A673 (cell line): ENCODE results near the gene USP5. TPM values are rescaled to one million over a fixed set of nuclear protein-coding genes. Genes with fewer than 3 reads are reported as not detected.
A peak's percentile ranks its signal among the peaks of the same experiment; 100 is the strongest.

ENCODE experiments used
- BruUV-seq: library from RNA; stranded (reverse); fragments of 400-500 nt; replicated peaks from 2 replicates; lab custom pipeline; 2021; lab: Mats Ljungman, UMichigan
- CTCF ChIA-PET: fragments of 300-600 bp; sonication (Branson Sonifier 250); formaldehyde crosslinking; loops from one replicate; lab custom pipeline; 2022; ENCODE audit warnings: antibody characterized with exemption; lab: Charles Lee
- POLR2A ChIA-PET: fragments of 300-600 bp; sonication (Branson Sonifier 250); formaldehyde crosslinking; loops from one replicate; lab custom pipeline; 2022; ENCODE audit warnings: antibody characterized with exemption; ENCODE audit not compliant: low non-redundant PET; lab: Charles Lee
- DNase-seq: peaks from one replicate; pipeline ENCODE4 v3.0.0-alpha.2; 2015; ENCODE audit warnings: low spot score
- H3K27ac ChIP-seq: fragments of 200-600 bp; sonication (generic); 2 replicates; pipeline ENCODE4 v1.5.1; 2016; ENCODE audit warnings: mixed run types, low read depth, mild to moderate bottlenecking, mixed read lengths, antibody characterized with exemption, low read length; ENCODE audit not compliant: poor library complexity, severe bottlenecking
- H3K27me3 ChIP-seq: fragments of 200-600 bp; sonication (generic); replicated peaks from 2 replicates; pipeline ENCODE4 v1.6.1; 2017; ENCODE audit warnings: mixed run types, low read depth, mild to moderate bottlenecking, mixed read lengths, antibody characterized with exemption, low read length; ENCODE audit not compliant: insufficient read depth, poor library complexity
- H3K36me3 ChIP-seq: fragments of 200-600 bp; sonication (generic); 2 replicates; pipeline ENCODE4 v1.6.1; 2016; ENCODE audit warnings: mixed run types, mild to moderate bottlenecking, mixed read lengths, antibody characterized with exemption, low read length; ENCODE audit not compliant: insufficient read depth, poor library complexity, severe bottlenecking
- H3K4me1 ChIP-seq: fragments of 200-600 bp; sonication (generic); 2 replicates; pipeline ENCODE4 v1.6.1; 2017; ENCODE audit warnings: mixed run types, mild to moderate bottlenecking, mixed read lengths, antibody characterized with exemption, low read length; ENCODE audit not compliant: insufficient read depth, poor library complexity, severe bottlenecking
- H3K4me3 ChIP-seq: fragments of 200-600 bp; sonication (generic); 2 replicates; pipeline ENCODE4 v1.5.1; 2016; ENCODE audit warnings: low read depth, mixed run types, mild to moderate bottlenecking, mixed read lengths, low read length; ENCODE audit not compliant: poor library complexity, severe bottlenecking
- H3K9me3 ChIP-seq: fragments of 200-600 bp; sonication (generic); 2 replicates; pipeline ENCODE4 v1.6.1; 2016; ENCODE audit warnings: mixed run types, low read depth, mild to moderate bottlenecking, mixed read lengths, antibody characterized with exemption, low read length; ENCODE audit not compliant: poor library complexity, severe bottlenecking
- CTCF ChIP-seq: fragments of 300-800, 200-600 bp; sonication (generic); conservative IDR thresholded peaks from 2 replicates; pipeline ENCODE4 v1.5.1; 2017; ENCODE audit warnings: low read depth, mild to moderate bottlenecking, antibody characterized with exemption, low read length, moderate library complexity, mixed read lengths
- EZH2 ChIP-seq: fragments of 200-600 bp; sonication (generic); IDR thresholded peaks from 2 replicates; pipeline ENCODE4 v1.6.1; 2017; ENCODE audit warnings: borderline replicate concordance, low read depth, mild to moderate bottlenecking, mixed read lengths, antibody characterized with exemption, low read length; ENCODE audit not compliant: poor library complexity, severe bottlenecking
- intact Hi-C: fragments of 100-400 bp; cut with micrococcal nuclease; formaldehyde crosslinking; loops from one replicate; pipeline ENCODE4 v1.10.0; 2022; ENCODE audit not compliant: unreplicated experiment
- total RNA-seq: library from RNA; stranded (reverse); gene quantifications from 2 replicates; pipeline ENCODE4 v1.2.3, GENCODE V29; 2021

Gene USP5
- total RNA-seq, 1 experiment from 2014 or later: 209 TPM

DNA sequence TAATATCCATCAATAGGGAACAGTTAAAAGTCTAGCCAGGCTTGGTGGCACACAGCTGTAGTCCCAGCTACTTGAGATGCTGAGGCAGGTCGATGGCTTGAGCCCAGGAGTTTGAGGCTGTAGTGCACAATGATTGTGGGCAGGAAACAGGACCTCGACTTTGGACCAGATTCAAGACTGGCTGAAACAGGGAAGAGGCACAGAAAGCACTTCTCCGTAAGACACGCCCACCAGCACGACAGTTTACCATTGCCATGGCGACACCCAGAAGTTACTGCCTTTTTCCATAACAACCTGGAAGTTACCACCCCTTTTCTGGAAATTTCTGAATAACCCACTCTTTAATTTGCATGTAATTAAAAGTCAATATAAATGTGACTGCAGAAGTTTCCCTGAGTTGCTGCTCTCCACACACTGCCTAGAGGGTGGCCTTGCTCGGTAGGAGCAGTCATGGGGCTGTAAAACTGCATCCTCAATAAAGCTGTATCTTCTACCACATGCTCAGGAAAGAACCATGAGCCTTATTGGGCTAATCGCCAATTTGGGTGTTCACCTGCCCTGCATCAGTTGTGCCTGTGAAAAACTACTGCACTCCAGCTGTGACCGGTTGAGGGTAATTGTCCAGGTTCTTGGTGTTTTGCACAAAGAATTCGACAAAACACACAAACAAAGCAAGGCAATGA lies 48.0 kb downstream of the USP5 start:
- no peak for TF ChIP-seq EZH2
- no peak for TF ChIP-seq CTCF
- no peaks in the 10 kb centered on the region for H3K36me3 ChIP-seq
- no peaks in the 10 kb centered on the region for H3K9me3 ChIP-seq
- no TSS peak for BruUV-seq
- no peak overlapping the region for H3K27ac ChIP-seq
- H3K4me3 ChIP-seq: no peak overlapping the region
- POLR2A ChIA-PET: interaction anchor here (0.9 kb wide), 1 partner anchor 31 kb away, joined by 3 read pairs; no protein-coding TSS in a partner anchor
- CTCF ChIA-PET: interaction anchor here (0.6 kb wide), 1 partner anchor 21 kb away, joined by 4 read pairs; no protein-coding TSS in a partner anchor
- intact Hi-C loops: no loop called here
- DNase-seq: peak; percentile 55
- H3K4me1 ChIP-seq: peaks cover 7% of the 10 kb centered on the region
- no peaks in the 10 kb centered on the region for H3K27me3 ChIP-seq

GRCh38 chr12:6902448-6902847 lies 50.5 kb downstream of the USP5 start:
- no peaks in the 10 kb centered on the region for H3K36me3 ChIP-seq
- no peaks in the 10 kb centered on the region for H3K9me3 ChIP-seq
- TF ChIP-seq CTCF (no peak), EZH2 (no peak)
- H3K4me3 ChIP-seq: no peak overlapping the region
- ChIA-PET CTCF (interaction anchor here (0.6 kb wide), 1 partner anchor 11 kb away, joined by 4 read pairs; no protein-coding TSS in a partner anchor), POLR2A (no interaction called here)
- DNase-seq: no peak
- intact Hi-C loops: no loop called here
- no peak overlapping the region for H3K27ac ChIP-seq
- BruUV-seq: no TSS peak
- H3K27me3 ChIP-seq: no peaks in the 10 kb centered on the region
- peaks cover 7% of the 10 kb centered on the region for H3K4me1 ChIP-seq

DNA sequence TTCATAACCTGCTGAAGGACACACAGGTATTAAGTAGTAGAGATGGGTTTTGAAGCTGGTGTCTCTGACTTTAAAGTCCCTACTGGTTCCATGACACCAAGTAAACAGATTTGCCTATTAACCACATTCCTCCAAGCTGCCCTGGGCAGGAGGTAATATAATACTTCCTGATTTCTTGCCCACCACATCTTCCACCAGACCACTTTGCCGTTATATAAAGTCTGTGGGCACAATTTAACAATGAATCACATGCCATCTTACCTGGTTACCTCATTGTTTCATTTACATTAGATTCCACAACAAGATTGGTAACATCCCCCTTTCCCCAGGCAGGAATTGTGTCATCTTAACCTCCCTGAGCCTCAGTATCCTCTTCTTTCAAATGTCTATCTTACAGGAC lies 51.8 kb downstream of the USP5 start:
- CTCF ChIA-PET: no interaction called here
- H3K4me3 ChIP-seq: no peak overlapping the region
- H3K36me3 ChIP-seq: no peaks in the 10 kb centered on the region
- DNase-seq: no peak
- POLR2A ChIA-PET: no interaction called here
- BruUV-seq: no TSS peak
- peaks cover 7% of the 10 kb centered on the region for H3K4me1 ChIP-seq
- H3K27me3 ChIP-seq: no peaks in the 10 kb centered on the region
- H3K9me3 ChIP-seq: no peaks in the 10 kb centered on the region
- TF ChIP-seq EZH2 (no peak), CTCF (no peak)
- H3K27ac ChIP-seq: no peak overlapping the region
- intact Hi-C loops: loop anchor here (2.0 kb wide), 1 partner anchor 31 kb away; the partner anchor contains the start of gene SPSB2
